KMS-11 (cell line): ENCODE measurements around the gene TTC32.

Experiments used
- H2AFZ ChIP-seq: fragments of 200-600 bp; sonication (generic); 2 replicates; pipeline ENCODE4 v1.6.1; 2016; ENCODE audit warnings: antibody characterized with exemption, mixed run types, low read depth
- H3K27ac ChIP-seq: fragments of 200-600 bp; sonication (generic); 2 replicates; pipeline ENCODE4 v1.6.1; 2016; ENCODE audit warnings: mild to moderate bottlenecking, mixed run types
- H3K27me3 ChIP-seq: fragments of 200-600 bp; sonication (generic); 2 replicates; pipeline ENCODE4 v1.6.1; 2017; ENCODE audit warnings: mild to moderate bottlenecking, low read depth, mixed run types, moderate library complexity; ENCODE audit not compliant: insufficient read depth
- H3K36me3 ChIP-seq: fragments of 200-600 bp; sonication (generic); 2 replicates; pipeline ENCODE4 v1.6.1; 2017; ENCODE audit warnings: mild to moderate bottlenecking, mixed run types; ENCODE audit not compliant: insufficient read depth
- H3K4me1 ChIP-seq: fragments of 200-600 bp; sonication (generic); 2 replicates; pipeline ENCODE4 v1.6.1; 2016; ENCODE audit warnings: mild to moderate bottlenecking, low read depth, mixed run types; ENCODE audit not compliant: poor library complexity, severe bottlenecking
- H3K4me2 ChIP-seq: fragments of 200-600 bp; sonication (generic); 2 replicates; pipeline ENCODE4 v1.7.0; 2016; ENCODE audit warnings: mild to moderate bottlenecking, mixed run types
- H3K4me3 ChIP-seq: fragments of 200-600 bp; sonication (generic); IDR thresholded peaks from 2 replicates; pipeline ENCODE4 v1.6.1; 2017; ENCODE audit warnings: low read depth, low read length, mixed read lengths; ENCODE audit not compliant: insufficient read depth
- H3K79me2 ChIP-seq: fragments of 200-600 bp; sonication (generic); 2 replicates; pipeline ENCODE4 v1.6.1; 2016; ENCODE audit warnings: low read depth, mixed run types; ENCODE audit not compliant: insufficient read depth
- H3K9ac ChIP-seq: fragments of 200-600 bp; sonication (generic); 2 replicates; pipeline ENCODE4 v1.6.1; 2016; ENCODE audit warnings: mild to moderate bottlenecking, mixed run types
- H4K20me1 ChIP-seq: fragments of 200-600 bp; sonication (generic); 2 replicates; pipeline ENCODE4 v1.6.1; 2016; ENCODE audit warnings: mild to moderate bottlenecking, mixed run types; ENCODE audit not compliant: insufficient read depth
- CTCF ChIP-seq: fragments of 200-600 bp; sonication (generic); conservative IDR thresholded peaks from 2 replicates; pipeline ENCODE4 v1.6.1; 2017; ENCODE audit warnings: low read depth, mild to moderate bottlenecking, antibody characterized with exemption, low read length, moderate library complexity, mixed read lengths

TTC32 gene

GRCh38 chr2:19883971-19884720 is 17.6 kb downstream of the TTC32 start:
- no peaks in the 10 kb centered on the region for H3K27me3 ChIP-seq
- no peaks in the 10 kb centered on the region for H3K79me2 ChIP-seq
- H4K20me1 ChIP-seq = no peaks in the 10 kb centered on the region
- H3K4me3 ChIP-seq = no peak overlapping the region
- no peak overlapping the region for H3K27ac ChIP-seq
- no peak for TF ChIP-seq CTCF
- H3K4me2 ChIP-seq = no peak overlapping the region
- H3K36me3 ChIP-seq = no peaks in the 10 kb centered on the region
- H2AFZ ChIP-seq = no peak overlapping the region
- no peak overlapping the region for H3K9ac ChIP-seq
- H3K4me1 ChIP-seq = no peaks in the 10 kb centered on the region

- H3K27me3 ChIP-seq = no peaks in the 10 kb centered on the region
- H3K9ac ChIP-seq = no peak overlapping the region
- H4K20me1 ChIP-seq = no peaks in the 10 kb centered on the region
- TF ChIP-seq CTCF = no peak
- H3K4me2 ChIP-seq = no peak overlapping the region
- H3K36me3 ChIP-seq = no peaks in the 10 kb centered on the region
- H3K4me3 ChIP-seq = no peak overlapping the region
- H3K4me1 ChIP-seq = no peaks in the 10 kb centered on the region
- H3K79me2 ChIP-seq = no peaks in the 10 kb centered on the region
- H3K27ac ChIP-seq = no peak overlapping the region
- H2AFZ ChIP-seq = no peak overlapping the region
These were observed 18.3 kb downstream of the TTC32 start for GRCh38 chr2:19883486-19883885.

GRCh38 chr2:19882286-19882685 is 19.5 kb downstream of the TTC32 start:
- Histone ChIP-seq H3K4me2 (no peak overlapping the region), H3K27ac (no peak overlapping the region)

DNA sequence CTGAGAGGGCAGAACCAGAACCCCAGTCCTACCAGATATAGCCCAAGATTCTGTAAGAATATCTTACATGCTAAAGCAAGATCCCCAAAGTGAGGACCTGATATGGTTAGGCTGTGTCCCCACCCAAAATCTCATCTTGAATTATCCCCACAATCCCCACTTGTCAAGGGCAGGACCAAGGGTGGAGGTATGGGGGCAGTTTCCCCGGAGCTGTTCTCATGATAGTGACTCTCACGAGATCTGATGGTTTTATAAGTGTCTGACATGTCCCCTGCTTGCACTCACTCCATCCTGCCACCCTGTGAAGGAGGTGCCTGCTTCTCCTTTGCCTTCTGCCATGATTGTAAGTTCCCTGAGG is 19.9 kb downstream of the TTC32 start:
- Histone ChIP-seq H4K20me1 (no peaks in the 10 kb centered on the region), H2AFZ (no peak overlapping the region), H3K36me3 (no peaks in the 10 kb centered on the region), H3K27me3 (no peaks in the 10 kb centered on the region), H3K9ac (no peak overlapping the region), H3K4me1 (no peaks in the 10 kb centered on the region), H3K27ac (no peak overlapping the region), H3K79me2 (no peaks in the 10 kb centered on the region), H3K4me3 (no peak overlapping the region), H3K4me2 (no peak overlapping the region)
- no peak for TF ChIP-seq CTCF

More at GRCh38 chr2:19882286-19882685, 19.5 kb downstream of the TTC32 start:
- Histone ChIP-seq H3K4me1 (no peaks in the 10 kb centered on the region), H3K4me3 (no peak overlapping the region), H3K79me2 (no peaks in the 10 kb centered on the region), H4K20me1 (no peaks in the 10 kb centered on the region), H3K9ac (no peak overlapping the region), H3K36me3 (no peaks in the 10 kb centered on the region), H2AFZ (no peak overlapping the region), H3K27me3 (no peaks in the 10 kb centered on the region)
- TF ChIP-seq CTCF = no peak
